Stimulated activated CD8-positive, alpha-beta memory T cell treated with anti-CD3 and anti-CD28 coated beads, Interleukin-15, amount 100 ng/mL, for 48 hours (primary cell): ENCODE measurements around the gene GALNT18.
"Not testable (repeated sequence)": the region's sequence is repeated elsewhere in the genome, so short reads cannot be mapped to it uniquely, and the experiment has no call there.

ENCODE experiments used
- DNase-seq, 2 donors: peaks; one replicate each; pipeline ENCODE4 v3.0.0-alpha.2; 2020; ENCODE audit warnings: low read depth in 2 of 2

The GALNT18 gene

GRCh38 chr11:11387622-11388305 lies 234.0 kb downstream of the GALNT18 start:
- DNase-seq, result no peak

- no peak for DNase-seq
These were observed 234.6 kb downstream of the GALNT18 start for GRCh38 chr11:11387207-11387606.

- DNase-seq, result no peak
These were observed 237.0 kb downstream of the GALNT18 start for GRCh38 chr11:11384829-11385228.

GRCh38 chr11:11383995-11384394 lies 237.8 kb downstream of the GALNT18 start:
- no peak for DNase-seq

GRCh38 chr11:11382858-11383532 lies 238.8 kb downstream of the GALNT18 start:
- no peak for DNase-seq

GRCh38 chr11:11381471-11382105 lies 240.2 kb downstream of the GALNT18 start:
- no peak for DNase-seq

GRCh38 chr11:11380883-11381282 lies 240.9 kb downstream of the GALNT18 start:
- DNase-seq, result no peak

- no peak for DNase-seq
These were observed 241.5 kb downstream of the GALNT18 start for GRCh38 chr11:11380340-11380739.

- DNase-seq, result no peak
These were observed 242.1 kb downstream of the GALNT18 start for GRCh38 chr11:11379661-11380060.

GRCh38 chr11:11378184-11378940 lies 243.4 kb downstream of the GALNT18 start:
- no peak for DNase-seq

GRCh38 chr11:11374358-11375148 lies 247.3 kb downstream of the GALNT18 start:
- DNase-seq, result no peak

GRCh38 chr11:11373934-11374333 lies 247.9 kb downstream of the GALNT18 start:
- DNase-seq, result no peak

GRCh38 chr11:11372461-11372860 lies 249.3 kb downstream of the GALNT18 start:
- no peak for DNase-seq

GRCh38 chr11:11370962-11371303 lies 250.9 kb downstream of the GALNT18 start:
- DNase-seq, result no peak

GRCh38 chr11:11370255-11370961 lies 251.4 kb downstream of the GALNT18 start:
- no peak for DNase-seq

- DNase-seq, result no peak
These were observed 255.0 kb downstream of the GALNT18 start for GRCh38 chr11:11366793-11367192.

GRCh38 chr11:11363674-11364073 lies 258.1 kb downstream of the GALNT18 start:
- DNase-seq, result no peak

GRCh38 chr11:11359611-11360010 lies 262.2 kb downstream of the GALNT18 start:
- DNase-seq, result no peak

GRCh38 chr11:11356842-11357241 lies 265.0 kb downstream of the GALNT18 start:
- DNase-seq, result no peak

GRCh38 chr11:11352878-11353277 lies 268.9 kb downstream of the GALNT18 start, which contains the start of gene CSNK2A3:
CSNK2A3 (minus strand) TSS chr11:11353250; CDS start chr11:11353119, 131 bp downstream.
- not testable (repeated sequence) for DNase-seq

GRCh38 chr11:11351851-11352250 lies 270.0 kb downstream of the GALNT18 start:
- not testable (repeated sequence) for DNase-seq
